WERI-Rb-1 (cell line): Measurements from ENCODE around the gene CDC37.

Experiments used
- DNase-seq: peaks from one replicate; pipeline ENCODE4 v3.0.0-alpha.2; 2020
- H3K27ac ChIP-seq: fragments of 250-450 bp; sonication (Bioruptor Pico); 2 replicates; pipeline ENCODE4 v1.5.1; 2020; ENCODE audit warnings: mild to moderate bottlenecking, moderate library complexity
- H3K27me3 ChIP-seq: fragments of 250-450 bp; sonication (Bioruptor Pico); 2 replicates; pipeline ENCODE4 v1.5.1; 2021; ENCODE audit warnings: mild to moderate bottlenecking, low read depth, moderate library complexity; ENCODE audit not compliant: insufficient read depth, severe bottlenecking
- H3K36me3 ChIP-seq: fragments of 250-450 bp; sonication (Bioruptor Pico); 2 replicates; pipeline ENCODE4 v1.5.1; 2020; ENCODE audit warnings: mild to moderate bottlenecking, moderate library complexity
- H3K4me3 ChIP-seq: 2 replicates; pipeline ENCODE4 v1.5.1; 2011; ENCODE audit warnings: low read depth, mild to moderate bottlenecking, control low read depth, low read length
- H3K9me3 ChIP-seq: fragments of 250-450 bp; sonication (Bioruptor Pico); 2 replicates; pipeline ENCODE4 v1.5.1; 2021; ENCODE audit warnings: mild to moderate bottlenecking, moderate library complexity; ENCODE audit not compliant: severe bottlenecking
- TF ChIP-seq, protein P1 (sequence below): IDR thresholded peaks from 2 replicates; pipeline ENCODE4 v1.5.1; 2011; ENCODE audit warnings: low read depth, mild to moderate bottlenecking, control low read depth, inconsistent platforms, low read length

CDC37 gene

DNA sequence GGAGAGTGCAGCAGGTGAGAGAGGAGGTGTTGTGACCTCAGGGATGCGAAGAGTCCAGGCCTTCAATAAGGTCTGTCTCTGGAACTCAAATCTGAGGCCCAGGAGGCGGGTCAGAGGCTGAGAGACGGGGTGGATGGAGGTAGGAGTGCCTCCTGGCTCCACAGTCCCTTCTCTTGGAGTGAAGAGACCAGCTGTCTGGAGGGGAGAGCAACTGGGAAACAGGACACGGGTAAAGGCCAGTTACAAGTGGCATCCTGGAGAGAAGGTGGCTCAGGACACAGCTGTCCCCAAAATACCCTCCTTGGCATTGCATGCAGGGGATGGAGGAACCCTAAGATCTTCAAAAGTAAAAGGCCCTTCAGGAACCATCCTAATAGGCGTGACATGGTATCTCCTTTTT, 36.2 kb upstream of the CDC37 start:
- no peak for DNase-seq
- H3K9me3 ChIP-seq, result no peaks in the 10 kb centered on the region
- no peak overlapping the region for H3K4me3 ChIP-seq
- H3K27me3 ChIP-seq, result no peaks in the 10 kb centered on the region
- TF ChIP-seq, protein P1, sequence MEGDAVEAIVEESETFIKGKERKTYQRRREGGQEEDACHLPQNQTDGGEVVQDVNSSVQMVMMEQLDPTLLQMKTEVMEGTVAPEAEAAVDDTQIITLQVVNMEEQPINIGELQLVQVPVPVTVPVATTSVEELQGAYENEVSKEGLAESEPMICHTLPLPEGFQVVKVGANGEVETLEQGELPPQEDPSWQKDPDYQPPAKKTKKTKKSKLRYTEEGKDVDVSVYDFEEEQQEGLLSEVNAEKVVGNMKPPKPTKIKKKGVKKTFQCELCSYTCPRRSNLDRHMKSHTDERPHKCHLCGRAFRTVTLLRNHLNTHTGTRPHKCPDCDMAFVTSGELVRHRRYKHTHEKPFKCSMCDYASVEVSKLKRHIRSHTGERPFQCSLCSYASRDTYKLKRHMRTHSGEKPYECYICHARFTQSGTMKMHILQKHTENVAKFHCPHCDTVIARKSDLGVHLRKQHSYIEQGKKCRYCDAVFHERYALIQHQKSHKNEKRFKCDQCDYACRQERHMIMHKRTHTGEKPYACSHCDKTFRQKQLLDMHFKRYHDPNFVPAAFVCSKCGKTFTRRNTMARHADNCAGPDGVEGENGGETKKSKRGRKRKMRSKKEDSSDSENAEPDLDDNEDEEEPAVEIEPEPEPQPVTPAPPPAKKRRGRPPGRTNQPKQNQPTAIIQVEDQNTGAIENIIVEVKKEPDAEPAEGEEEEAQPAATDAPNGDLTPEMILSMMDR, result no peak
- no peaks in the 10 kb centered on the region for H3K36me3 ChIP-seq
- no peak overlapping the region for H3K27ac ChIP-seq

DNA sequence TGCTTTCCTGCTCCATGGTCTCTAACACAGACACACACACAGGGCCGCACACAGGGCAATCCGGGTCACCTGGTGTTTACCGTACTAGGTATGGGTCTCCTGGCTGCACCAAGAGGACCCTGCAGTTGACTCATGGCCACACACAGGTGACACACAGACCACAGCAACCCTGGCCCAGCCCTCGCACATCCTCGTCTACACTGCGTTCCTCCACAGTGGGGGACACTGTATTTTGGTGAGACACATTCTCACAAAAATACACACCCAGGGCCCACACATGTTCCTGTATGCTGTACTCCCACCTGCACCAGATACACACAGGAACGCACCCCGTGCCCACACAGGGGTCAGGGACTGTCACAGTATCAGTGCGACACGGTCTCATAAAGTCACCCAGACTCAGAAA, 29.8 kb upstream of the CDC37 start:
- Histone ChIP-seq H3K36me3 (no peaks in the 10 kb centered on the region), H3K9me3 (no peaks in the 10 kb centered on the region), H3K27ac (peak overlapping the region; percentile 53), H3K4me3 (no peak overlapping the region), H3K27me3 (no peaks in the 10 kb centered on the region)
- TF ChIP-seq, protein P1, result no peak
- DNase-seq, result no peak

DNA sequence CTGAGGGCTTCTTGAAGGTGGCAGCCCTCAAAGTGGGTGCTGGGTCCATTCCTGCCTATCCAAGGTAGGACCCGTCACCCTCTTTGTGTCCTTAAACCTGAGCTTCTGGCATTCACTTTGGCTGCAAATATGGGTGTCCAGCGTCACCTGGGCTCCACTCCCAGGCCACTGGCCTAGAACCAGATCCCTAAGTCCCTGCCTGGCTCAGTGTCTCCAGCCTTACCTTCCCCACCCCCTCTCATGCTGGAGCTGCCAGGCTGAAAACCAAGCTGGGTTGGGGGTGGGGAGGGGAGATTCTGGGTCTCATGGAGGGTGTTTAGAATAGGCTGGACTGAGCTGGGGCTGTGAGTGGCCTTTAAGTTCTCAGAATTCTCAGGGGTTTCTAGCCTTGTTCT, 29.4 kb upstream of the CDC37 start:
- DNase-seq, result peak; percentile 50
- peak overlapping the region; percentile 36; the same call in 1 of the 2 replicates for H3K4me3 ChIP-seq
- TF ChIP-seq, protein P1, result no peak
- H3K27ac ChIP-seq, result peak overlapping the region; percentile 53
- H3K27me3 ChIP-seq, result no peaks in the 10 kb centered on the region
- no peaks in the 10 kb centered on the region for H3K9me3 ChIP-seq
- H3K36me3 ChIP-seq, result no peaks in the 10 kb centered on the region

DNA sequence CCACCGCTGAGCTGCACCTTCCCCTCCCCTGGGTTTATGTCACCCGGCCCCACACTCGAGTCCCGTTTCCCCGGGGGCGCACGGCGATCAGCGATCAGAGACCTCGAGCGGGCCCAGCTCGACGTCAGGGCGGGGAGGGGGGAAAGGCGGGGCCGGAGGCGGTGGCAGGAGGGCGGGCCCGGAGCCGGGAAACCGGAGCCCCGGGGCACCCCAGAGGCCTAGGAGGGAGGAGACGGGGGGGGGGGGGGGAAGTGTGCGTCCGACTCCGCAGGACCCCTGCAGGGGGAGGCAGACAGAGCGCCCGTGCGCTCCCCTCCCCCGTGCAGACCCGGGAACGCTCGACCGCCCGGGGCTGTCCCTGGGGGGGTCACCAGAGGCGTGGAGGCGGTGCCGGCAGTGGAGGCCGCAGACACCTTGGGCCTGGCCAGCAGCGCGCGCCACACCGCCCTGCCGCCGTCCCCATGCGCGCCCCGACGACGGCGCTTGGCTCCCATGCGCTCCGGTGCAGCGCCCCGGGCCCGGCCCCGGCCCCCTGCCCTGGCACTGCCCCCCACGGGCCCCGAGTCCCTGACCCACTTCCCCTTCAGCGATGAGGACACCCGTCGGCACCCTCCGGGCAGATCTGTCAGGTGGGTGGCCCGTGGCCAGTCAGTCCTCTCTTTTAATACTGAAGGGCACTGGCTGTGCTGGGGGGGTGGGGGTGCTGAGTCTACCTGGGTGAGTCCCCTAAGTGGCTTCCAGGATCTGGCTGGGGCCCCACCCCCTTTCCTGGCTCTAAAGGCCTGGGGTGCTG, 28.8 kb upstream of the CDC37 start:
- H3K27me3 ChIP-seq, result no peaks in the 10 kb centered on the region
- DNase-seq, result peak; percentile 36
- TF ChIP-seq, protein P1, result no peak
- peak overlapping the region; percentile 36 for H3K4me3 ChIP-seq
- H3K27ac ChIP-seq, result peak overlapping the region; percentile 53
- H3K36me3 ChIP-seq, result no peaks in the 10 kb centered on the region
- no peaks in the 10 kb centered on the region for H3K9me3 ChIP-seq

DNA sequence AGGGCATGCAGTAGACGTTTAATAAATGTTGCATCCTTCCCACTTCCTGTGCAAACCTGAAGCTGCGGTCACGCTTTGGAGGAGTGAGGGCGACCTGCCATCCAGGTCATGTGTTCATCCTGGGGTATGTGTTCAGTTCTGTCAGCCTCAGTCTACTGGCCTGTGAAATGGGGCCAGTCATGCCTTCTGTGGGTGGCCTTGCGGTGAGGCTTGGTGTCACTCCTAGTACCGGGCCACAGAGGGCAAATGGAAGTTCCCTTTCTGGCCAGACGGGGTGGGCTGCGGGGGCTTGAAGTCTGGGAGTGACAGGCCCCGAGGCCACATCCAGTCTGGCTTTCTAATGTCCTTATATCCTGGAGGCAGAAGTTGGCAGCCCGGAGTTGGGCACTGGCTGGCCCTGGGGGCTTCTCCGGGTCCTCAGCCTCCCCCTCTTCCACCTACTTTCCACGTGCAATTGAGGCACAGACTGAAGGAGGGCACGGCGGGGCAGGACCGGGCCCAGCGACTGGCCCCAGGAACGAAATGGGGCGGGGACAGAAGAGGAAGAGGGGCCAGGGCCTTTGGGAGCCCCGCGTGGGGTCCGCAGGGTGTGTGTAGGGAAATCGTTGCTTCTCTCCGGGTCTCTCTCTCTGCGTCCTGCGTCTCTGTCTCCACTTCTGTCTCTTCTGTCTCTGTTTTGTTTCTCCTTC, 28.1 kb upstream of the CDC37 start:
- no peak overlapping the region for H3K27ac ChIP-seq
- no peaks in the 10 kb centered on the region for H3K27me3 ChIP-seq
- TF ChIP-seq, protein P1, result no peak
- H3K9me3 ChIP-seq, result no peaks in the 10 kb centered on the region
- H3K4me3 ChIP-seq, result no peak overlapping the region; the same call in 1 of the 2 replicates
- DNase-seq, result no peak
- no peaks in the 10 kb centered on the region for H3K36me3 ChIP-seq
